OCI-LY3 (cell line): ENCODE results near the gene NEIL3.

Experiments used
- CTCF ChIP-seq: fragments of 200-600, 300-600 bp; sonication (generic); IDR thresholded peaks from 2 replicates; pipeline ENCODE4 v1.5.1; 2014; ENCODE audit warnings: antibody characterized with exemption, low read length, low read depth
- EZH2phosphoT487 ChIP-seq: fragments of 200-600 bp; shearing (Covaris generic); IDR thresholded peaks from 2 replicates; pipeline ENCODE4 v1.6.1; 2018; ENCODE audit warnings: antibody characterized with exemption, mixed run types, low read depth

- TF ChIP-seq CTCF (no peak), EZH2phosphoT487 (no peak)
Observed at GRCh38 chr4:177385576-177386277, 76.1 kb downstream of the NEIL3 start.
